BJ (cell line): ENCODE data around the gene ZBTB44. TPM values are rescaled to one million over a fixed set of nuclear protein-coding genes. Genes with fewer than 3 reads are reported as not detected.

Source experiments
- CTCF ChIA-PET: fragments of 350-600 bp; formaldehyde crosslinking; extraction: SDS; loops from one replicate; lab custom pipeline; 2021; ENCODE audit warnings: antibody characterized with exemption, inconsistent platforms; lab: Yijun Ruan, JAX
- POLR2A ChIA-PET: fragments of 300-600 bp; sonication (Branson Sonifier 250); formaldehyde crosslinking; extraction: SDS; loops from one replicate; lab custom pipeline; 2021; ENCODE audit warnings: antibody characterized with exemption; lab: Charles Lee
- DNase-seq: peaks from one replicate; pipeline ENCODE4 v3.0.0-alpha.2; 2011; ENCODE audit warnings: low read depth
- H3K27me3 ChIP-seq: 2 replicates; pipeline ENCODE4 v1.6.0; 2011; ENCODE audit warnings: low read length; ENCODE audit not compliant: control insufficient read depth, insufficient read depth
- H3K36me3 ChIP-seq: 2 replicates; pipeline ENCODE4 v1.5.1; 2011; ENCODE audit warnings: low read length; ENCODE audit not compliant: control insufficient read depth, insufficient read depth
- H3K4me3 ChIP-seq: 2 replicates; pipeline ENCODE4 v1.5.1; 2011; ENCODE audit warnings: low read depth, mild to moderate bottlenecking, control low read depth, low read length
- polyA plus RNA-seq: library from polyadenylated mRNA; depleted of rRNA; stranded (reverse); fragments of >200 nt; gene quantifications from 2 replicates; pipeline ENCODE4 v1.2.3, GENCODE V29; 2011
- TF ChIP-seq, protein P1 (sequence below): IDR thresholded peaks from 2 replicates; pipeline ENCODE4 v1.5.1; 2011; ENCODE audit warnings: low read depth, mild to moderate bottlenecking, control low read depth, inconsistent platforms, low read length, moderate library complexity; ENCODE audit not compliant: insufficient read depth

ZBTB44 gene
- polyA plus RNA-seq, 1 experiment, result 11.5 TPM

DNA sequence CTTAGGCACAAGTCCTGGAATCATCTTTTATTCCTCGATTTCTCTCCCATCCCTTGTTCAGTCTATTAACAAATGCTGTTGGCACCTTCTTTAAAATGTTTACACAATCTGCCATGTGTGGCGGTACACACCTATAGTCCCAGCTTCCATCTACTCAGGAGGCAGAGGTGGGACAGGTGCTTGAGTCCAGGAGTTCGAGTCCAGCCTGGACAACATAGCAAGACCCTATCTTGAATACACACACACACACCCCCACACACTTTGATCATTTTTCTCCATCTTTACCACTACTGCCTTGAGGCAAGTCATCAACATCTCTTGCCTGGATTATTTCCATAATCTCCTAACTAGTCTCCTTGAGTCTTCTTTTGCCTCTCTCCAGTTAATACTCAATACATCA, 13.7 kb upstream of the ZBTB44 start:
- Histone ChIP-seq H3K27me3 (peaks cover 4% of the 10 kb centered on the region; the same call in 1 of the 2 replicates), H3K36me3 (no peaks in the 10 kb centered on the region), H3K4me3 (no peak overlapping the region)
- TF ChIP-seq, protein P1, sequence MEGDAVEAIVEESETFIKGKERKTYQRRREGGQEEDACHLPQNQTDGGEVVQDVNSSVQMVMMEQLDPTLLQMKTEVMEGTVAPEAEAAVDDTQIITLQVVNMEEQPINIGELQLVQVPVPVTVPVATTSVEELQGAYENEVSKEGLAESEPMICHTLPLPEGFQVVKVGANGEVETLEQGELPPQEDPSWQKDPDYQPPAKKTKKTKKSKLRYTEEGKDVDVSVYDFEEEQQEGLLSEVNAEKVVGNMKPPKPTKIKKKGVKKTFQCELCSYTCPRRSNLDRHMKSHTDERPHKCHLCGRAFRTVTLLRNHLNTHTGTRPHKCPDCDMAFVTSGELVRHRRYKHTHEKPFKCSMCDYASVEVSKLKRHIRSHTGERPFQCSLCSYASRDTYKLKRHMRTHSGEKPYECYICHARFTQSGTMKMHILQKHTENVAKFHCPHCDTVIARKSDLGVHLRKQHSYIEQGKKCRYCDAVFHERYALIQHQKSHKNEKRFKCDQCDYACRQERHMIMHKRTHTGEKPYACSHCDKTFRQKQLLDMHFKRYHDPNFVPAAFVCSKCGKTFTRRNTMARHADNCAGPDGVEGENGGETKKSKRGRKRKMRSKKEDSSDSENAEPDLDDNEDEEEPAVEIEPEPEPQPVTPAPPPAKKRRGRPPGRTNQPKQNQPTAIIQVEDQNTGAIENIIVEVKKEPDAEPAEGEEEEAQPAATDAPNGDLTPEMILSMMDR, result no peak
- POLR2A ChIA-PET, result no interaction called here
- no peak for DNase-seq
- CTCF ChIA-PET, result no interaction called here

- DNase-seq, result no peak
- TF ChIP-seq, protein P1, result no peak
- CTCF ChIA-PET, result no interaction called here
- POLR2A ChIA-PET, result no interaction called here
- Histone ChIP-seq H3K36me3 (no peaks in the 10 kb centered on the region), H3K4me3 (no peak overlapping the region), H3K27me3 (peaks cover 4% of the 10 kb centered on the region; the same call in 1 of the 2 replicates)
Measured at GRCh38 chr11:130327716-130328115, 13.0 kb upstream of the ZBTB44 start.

- CTCF ChIA-PET, result no interaction called here
- DNase-seq, result no peak
- POLR2A ChIA-PET, result no interaction called here
- TF ChIP-seq, protein P1, result no peak
- Histone ChIP-seq H3K4me3 (no peak overlapping the region), H3K36me3 (no peaks in the 10 kb centered on the region), H3K27me3 (peaks cover 4% of the 10 kb centered on the region; the same call in 1 of the 2 replicates)
Measured at GRCh38 chr11:130325691-130326090, 11.0 kb upstream of the ZBTB44 start.

GRCh38 chr11:130323452-130324450, 9.0 kb upstream of the ZBTB44 start:
- Histone ChIP-seq H3K4me3 (no peak overlapping the region), H3K36me3 (no peaks in the 10 kb centered on the region), H3K27me3 (peaks cover 2% of the 10 kb centered on the region; the same call in 1 of the 2 replicates)
- ChIA-PET POLR2A (interaction anchor here (0.9 kb wide), 1 partner anchor 10 kb away, joined by 7 read pairs; no protein-coding TSS in a partner anchor), CTCF (interaction anchor here (0.9 kb wide), 1 partner anchor 39 kb away, joined by 3 read pairs; no protein-coding TSS in a partner anchor)
- peak; percentile 14 for DNase-seq
- TF ChIP-seq, protein P1, result no peak

DNA sequence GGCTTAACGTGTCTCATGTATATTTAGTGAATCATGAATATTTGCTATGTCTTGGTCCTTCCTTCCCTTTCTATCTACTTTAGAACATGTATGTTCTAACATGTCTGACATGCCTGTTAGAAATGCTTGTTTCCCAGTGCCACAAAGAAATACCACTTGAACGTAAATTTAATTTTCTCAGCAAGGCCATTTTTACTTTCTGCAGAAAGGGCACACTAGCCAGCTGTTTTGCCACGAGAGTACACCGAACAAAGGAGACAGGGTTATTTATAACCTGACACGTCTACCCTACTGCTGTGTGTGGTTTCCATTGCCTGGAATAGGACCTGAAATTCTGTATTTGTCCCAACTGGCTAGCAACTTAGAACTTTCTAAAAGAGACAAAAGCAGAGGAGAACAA, 7.4 kb upstream of the ZBTB44 start:
- no peak for DNase-seq
- peaks cover 2% of the 10 kb centered on the region; the same call in 1 of the 2 replicates for H3K27me3 ChIP-seq
- H3K36me3 ChIP-seq, result no peaks in the 10 kb centered on the region
- H3K4me3 ChIP-seq, result no peak overlapping the region
- TF ChIP-seq, protein P1, result no peak
- ChIA-PET CTCF (no interaction called here), POLR2A (no interaction called here)
